Thoracic aorta (tissue), 2 donors: Measurements from ENCODE around the gene CORO6. TPM values are rescaled to one million over a fixed set of nuclear protein-coding genes. Genes with fewer than 3 reads are reported as not detected.

Source experiments
- ATAC-seq: fragments of 150-250 bp; one replicate; pipeline ENCODE4 v1.8.0; 2017; ENCODE audit warnings: low read depth; ENCODE audit not compliant: insufficient number of reproducible peaks, low FRiP score
- DNase-seq: peaks from one replicate; pipeline ENCODE4 v3.0.0-alpha.2; 2020; ENCODE audit warnings: low spot score
- H3K27ac ChIP-seq, 2 donors: fragments of 200-600 bp; sonication (generic); 1 replicate in 1 of 2; 2 replicates in 1 of 2; pipeline ENCODE4 v1.5.1; 2016; ENCODE audit warnings: mild to moderate bottlenecking in 2 of 2, moderate library complexity in 2 of 2
- H3K27me3 ChIP-seq: fragments of 200-600 bp; sonication (generic); replicated peaks from 2 replicates; pipeline ENCODE4 v1.6.0; 2016; ENCODE audit warnings: mild to moderate bottlenecking; ENCODE audit not compliant: insufficient read depth
- H3K36me3 ChIP-seq: fragments of 200-600 bp; sonication (generic); one replicate; pipeline ENCODE4 v1.5.1; 2016
- H3K4me1 ChIP-seq, 2 donors: fragments of 200-600 bp; sonication (generic); 1 replicate in 1 of 2; 2 replicates in 1 of 2; pipeline versions ENCODE4 v1.5.1 to v1.6.0; 2016; ENCODE audit warnings: low read depth in 2 of 2, mild to moderate bottlenecking in 1 of 2; ENCODE audit not compliant: control insufficient read depth in 1 of 2
- H3K4me3 ChIP-seq: fragments of 200-600 bp; sonication (generic); 2 replicates; pipeline ENCODE4 v1.5.1; 2016; ENCODE audit warnings: mild to moderate bottlenecking
- H3K9me3 ChIP-seq: fragments of 200-600 bp; sonication (generic); 2 replicates; pipeline ENCODE4 v1.5.1; 2016
- total RNA-seq, 2 donors: library from RNA; depleted of rRNA; stranded (reverse); fragments of >200 nt; gene quantifications; one replicate each; pipeline versions ENCODE4 v1.1.0 to v1.2.3, GENCODE V29; 2016
- TF ChIP-seq, protein P1 (sequence below): fragments of 200-600 bp; sonication (generic); IDR thresholded peaks from one replicate; pipeline ENCODE4 v1.5.1; 2019; ENCODE audit warnings: antibody characterized with exemption

The CORO6 gene
- total RNA-seq, 2 donors from 2014 or later, result 35.5 to 55.0 TPM

GRCh38 chr17:29587591-29587990 lies 35.1 kb downstream of the CORO6 start:
- DNase-seq (no peak), ATAC-seq (no peak)
- H3K27ac ChIP-seq, result no peak overlapping the region
- no peaks in the 10 kb centered on the region for H3K9me3 ChIP-seq
- no peaks in the 10 kb centered on the region for H3K36me3 ChIP-seq
- TF ChIP-seq, protein P1, sequence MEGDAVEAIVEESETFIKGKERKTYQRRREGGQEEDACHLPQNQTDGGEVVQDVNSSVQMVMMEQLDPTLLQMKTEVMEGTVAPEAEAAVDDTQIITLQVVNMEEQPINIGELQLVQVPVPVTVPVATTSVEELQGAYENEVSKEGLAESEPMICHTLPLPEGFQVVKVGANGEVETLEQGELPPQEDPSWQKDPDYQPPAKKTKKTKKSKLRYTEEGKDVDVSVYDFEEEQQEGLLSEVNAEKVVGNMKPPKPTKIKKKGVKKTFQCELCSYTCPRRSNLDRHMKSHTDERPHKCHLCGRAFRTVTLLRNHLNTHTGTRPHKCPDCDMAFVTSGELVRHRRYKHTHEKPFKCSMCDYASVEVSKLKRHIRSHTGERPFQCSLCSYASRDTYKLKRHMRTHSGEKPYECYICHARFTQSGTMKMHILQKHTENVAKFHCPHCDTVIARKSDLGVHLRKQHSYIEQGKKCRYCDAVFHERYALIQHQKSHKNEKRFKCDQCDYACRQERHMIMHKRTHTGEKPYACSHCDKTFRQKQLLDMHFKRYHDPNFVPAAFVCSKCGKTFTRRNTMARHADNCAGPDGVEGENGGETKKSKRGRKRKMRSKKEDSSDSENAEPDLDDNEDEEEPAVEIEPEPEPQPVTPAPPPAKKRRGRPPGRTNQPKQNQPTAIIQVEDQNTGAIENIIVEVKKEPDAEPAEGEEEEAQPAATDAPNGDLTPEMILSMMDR, result no peak
- no peak overlapping the region for H3K4me3 ChIP-seq
- no peaks in the 10 kb centered on the region for H3K27me3 ChIP-seq
- H3K4me1 ChIP-seq, result peaks cover 28 to 67% of the 10 kb centered on the region in 2 donors

DNA sequence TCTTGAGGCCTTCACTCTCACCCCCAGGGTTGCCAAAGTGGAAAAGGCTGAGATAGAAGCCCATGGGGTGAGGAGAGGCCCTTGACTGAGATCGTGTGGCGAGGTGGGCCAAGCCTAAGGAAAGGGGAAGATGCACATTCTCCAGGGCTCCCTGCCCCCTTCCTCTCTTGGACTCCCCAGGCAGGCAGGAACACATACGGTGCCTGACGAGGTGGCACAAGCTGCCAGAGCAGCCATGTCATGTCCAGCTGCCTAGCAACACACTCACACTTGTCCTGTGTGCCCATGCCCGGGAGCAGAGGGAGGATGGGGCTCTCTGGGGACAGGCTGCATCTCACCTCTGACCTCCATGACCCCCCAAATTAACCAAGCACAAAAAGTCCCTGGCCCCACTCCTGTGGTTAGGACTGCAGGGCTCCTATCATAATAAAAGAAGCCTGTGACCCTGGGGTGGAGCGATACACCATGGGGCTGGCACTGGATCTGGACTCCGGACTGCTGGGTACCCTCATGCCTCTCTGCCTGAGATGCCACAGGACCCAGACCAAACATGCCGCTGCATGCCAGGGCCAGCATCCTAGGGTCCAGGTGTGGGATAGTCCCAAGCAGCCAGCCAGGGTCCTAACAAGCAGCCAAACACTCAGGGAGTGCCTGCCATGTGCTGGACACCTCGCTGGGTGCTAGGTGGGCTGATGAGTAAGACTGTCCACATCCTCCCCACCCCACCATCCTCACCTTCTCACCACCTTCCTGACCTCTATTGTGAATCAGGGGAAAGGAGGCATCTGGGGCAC lies 35.8 kb downstream of the CORO6 start:
- no peak for DNase-seq
- ATAC-seq, result no peak
- Histone ChIP-seq H3K36me3 (no peaks in the 10 kb centered on the region), H3K4me3 (no peak overlapping the region), H3K4me1 (peaks cover 21 to 60% of the 10 kb centered on the region in 2 donors), H3K27me3 (no peaks in the 10 kb centered on the region), H3K27ac (no peak overlapping the region), H3K9me3 (no peaks in the 10 kb centered on the region)
- TF ChIP-seq, protein P1, result no peak

DNA sequence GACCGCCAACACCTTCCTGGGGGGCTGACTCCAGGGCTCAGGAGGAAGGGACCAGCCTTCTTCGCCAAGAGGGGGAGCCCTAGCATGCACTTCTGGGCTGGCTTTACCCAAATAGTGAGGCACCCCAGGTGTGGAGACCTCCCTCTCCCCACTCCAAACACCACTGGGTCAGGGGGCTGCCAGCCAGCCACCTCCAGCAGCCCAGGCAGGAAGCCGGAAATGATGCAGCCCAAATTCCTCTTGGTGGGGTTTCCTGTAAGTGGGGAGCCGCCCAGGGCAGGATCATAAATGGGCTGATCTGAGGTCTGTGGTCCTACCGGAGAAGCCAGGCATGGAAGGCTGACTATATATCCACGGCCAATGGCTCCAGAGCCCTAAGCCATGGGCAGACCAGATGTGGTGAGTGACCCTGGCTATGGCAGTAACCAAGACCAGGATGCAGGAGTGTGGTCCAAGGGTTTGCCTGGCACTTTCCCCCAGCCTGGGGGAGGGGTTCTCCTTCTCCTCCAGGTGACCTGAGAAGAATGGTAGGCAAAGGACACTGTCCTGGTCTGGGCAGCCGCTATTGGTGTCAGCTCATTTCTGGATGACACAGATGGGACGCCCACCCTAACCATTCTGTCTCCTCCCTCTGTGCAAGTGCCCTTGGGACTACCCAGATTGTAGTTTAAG lies 37.5 kb downstream of the CORO6 start:
- ATAC-seq (no peak), DNase-seq (no peak)
- H3K4me3 ChIP-seq, result no peak overlapping the region
- no peaks in the 10 kb centered on the region for H3K27me3 ChIP-seq
- no peak overlapping the region for H3K27ac ChIP-seq
- TF ChIP-seq, protein P1, result no peak
- peaks cover 5% of the 10 kb centered on the region for H3K36me3 ChIP-seq
- no peaks in the 10 kb centered on the region for H3K9me3 ChIP-seq
- H3K4me1 ChIP-seq, result peaks cover 10 to 46% of the 10 kb centered on the region in 2 donors

- H3K27ac ChIP-seq, result no peak overlapping the region
- no peak overlapping the region for H3K4me3 ChIP-seq
- peaks cover 5 to 40% of the 10 kb centered on the region in 2 donors for H3K4me1 ChIP-seq
- TF ChIP-seq, protein P1, result no peak
- no peaks in the 10 kb centered on the region for H3K9me3 ChIP-seq
- DNase-seq, result no peak
- no peak for ATAC-seq
- no peaks in the 10 kb centered on the region for H3K27me3 ChIP-seq
- H3K36me3 ChIP-seq, result peaks cover 5% of the 10 kb centered on the region
Measured at GRCh38 chr17:29584452-29585079, 38.1 kb downstream of the CORO6 start.
